Fibroblast of skin of left biceps (primary cell): ENCODE measurements around the gene SLC25A25.

Experiments
- DNase-seq, 2 experiments: peaks; one replicate each; pipeline ENCODE4 v3.0.0-alpha.2; 2013; ENCODE audit warnings: low read depth in 2 of 2

The SLC25A25 gene

GRCh38 chr9:128072144-128073021 lies 4.4 kb downstream of the SLC25A25 start:
- no peak for DNase-seq

- no peak for DNase-seq
Measured at GRCh38 chr9:128073253-128073886, 5.3 kb downstream of the SLC25A25 start.

GRCh38 chr9:128077847-128078503 lies 9.9 kb downstream of the SLC25A25 start:
- no peak for DNase-seq

GRCh38 chr9:128078504-128079434 lies 10.7 kb downstream of the SLC25A25 start:
- no peak for DNase-seq

- no peak for DNase-seq
Measured at GRCh38 chr9:128080206-128080605, 12.2 kb downstream of the SLC25A25 start.

- DNase-seq = peak; percentile 53 to 59
Measured at GRCh38 chr9:128081056-128081455, 13.0 kb downstream of the SLC25A25 start.

- no peak for DNase-seq
Measured at GRCh38 chr9:128082151-128082550, 14.1 kb downstream of the SLC25A25 start.

- DNase-seq = no peak
Measured at GRCh38 chr9:128084746-128085145, 16.7 kb downstream of the SLC25A25 start.

- DNase-seq = no peak
Measured at GRCh38 chr9:128085943-128086342, 17.9 kb downstream of the SLC25A25 start.

- DNase-seq = no peak
Measured at GRCh38 chr9:128087262-128087661, 19.2 kb downstream of the SLC25A25 start.

GRCh38 chr9:128088253-128088945 lies 20.4 kb downstream of the SLC25A25 start:
- DNase-seq = no peak

- no peak for DNase-seq
Measured at GRCh38 chr9:128089299-128089698, 21.3 kb downstream of the SLC25A25 start.

- peak; percentile 65 for DNase-seq
Measured at GRCh38 chr9:128091144-128091543, 23.1 kb downstream of the SLC25A25 start.

GRCh38 chr9:128091571-128091970 lies 23.5 kb downstream of the SLC25A25 start:
- DNase-seq = no peak

- no peak for DNase-seq
Measured at GRCh38 chr9:128092199-128092977, 24.4 kb downstream of the SLC25A25 start.

GRCh38 chr9:128093011-128093410 lies 25.0 kb downstream of the SLC25A25 start:
- no peak for DNase-seq

- DNase-seq = peak; percentile 94 to 95
Measured at GRCh38 chr9:128094166-128094949, 26.3 kb downstream of the SLC25A25 start.

GRCh38 chr9:128094950-128095544 lies 27.0 kb downstream of the SLC25A25 start:
- DNase-seq = no peak
